OCI-LY1 (cell line): Measurements from ENCODE around the gene PRRT2.

Experiments
- CTCF ChIP-seq: fragments of 200-600 bp; sonication (generic), shearing (Covaris generic); IDR thresholded peaks from 2 replicates; pipeline ENCODE4 v1.5.1; 2017; ENCODE audit warnings: mild to moderate bottlenecking, antibody characterized with exemption, low read length, moderate library complexity, mixed read lengths
- EZH2 ChIP-seq: fragments of 200-600 bp; sonication (generic), shearing (Covaris generic); IDR thresholded peaks from 2 replicates; pipeline ENCODE4 v1.8.0; 2017; ENCODE audit warnings: borderline replicate concordance, mixed run types, mild to moderate bottlenecking, antibody characterized with exemption, low read length, moderate library complexity, mixed read lengths

DNA sequence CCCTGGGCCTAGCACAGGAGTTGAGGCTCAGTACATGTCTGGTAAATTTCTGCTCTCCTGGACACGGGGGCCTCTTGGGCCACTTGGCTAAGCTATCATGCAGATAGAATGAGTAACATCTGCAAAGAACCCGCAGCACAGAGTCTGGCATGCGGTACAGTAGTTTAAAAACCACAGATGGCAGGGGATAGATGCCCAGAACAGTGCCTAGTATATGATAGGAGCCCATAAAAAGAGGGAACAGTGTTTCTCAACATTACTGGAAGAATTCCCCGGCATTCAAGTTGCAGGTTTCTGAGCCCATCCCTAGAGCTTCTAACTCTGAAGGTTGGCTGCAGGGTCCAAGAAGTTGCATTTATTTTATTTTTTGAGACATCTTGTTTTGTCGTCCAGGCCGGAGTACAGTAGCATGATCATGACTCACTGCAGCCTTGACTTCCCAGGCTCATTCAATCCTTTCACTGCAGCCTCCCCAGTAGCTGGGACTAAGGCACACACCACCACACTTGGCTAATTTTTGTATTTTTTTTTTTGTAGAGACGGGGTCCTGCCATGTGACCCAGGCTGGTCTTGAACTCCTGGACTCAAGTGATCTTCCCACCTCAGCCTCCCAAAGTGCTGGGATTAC, 45.3 kb downstream of the PRRT2 start:
- TF ChIP-seq CTCF (no peak), EZH2 (no peak)
